H1 (cell line): ENCODE results near the gene OR2Y1. TPM values are rescaled to one million over a fixed set of nuclear protein-coding genes. Genes with fewer than 3 reads are reported as not detected.

Experiments
- EP300 ChIP-seq, 2 experiments: IDR thresholded peaks; 1 replicate in 1 of 2; 2 replicates in 1 of 2; pipeline ENCODE4 v1.6.1; 2011 to 2012; ENCODE audit warnings: low read depth in 2 of 2, low read length in 2 of 2, mild to moderate bottlenecking in 2 of 2, borderline replicate concordance in 1 of 2, inconsistent platforms in 1 of 2, moderate library complexity in 1 of 2
- YY1 ChIP-seq: IDR thresholded peaks from 2 replicates; pipeline ENCODE4 v1.6.1; 2011; ENCODE audit warnings: low read depth, mild to moderate bottlenecking, low read length
- polyA plus RNA-seq, 7 experiments: library from polyadenylated mRNA; depleted of rRNA in 3 of 7; stranded (reverse) in 5 of 7; unstranded in 2 of 7; fragments of >200 nt in 5 of 7; fragments of 200-250 nt in 2 of 7; gene quantifications; 1 replicate in 5 of 7; 2 replicates in 1 of 7; 4 replicates in 1 of 7; pipeline versions ENCODE4 v1.2.1 to v1.2.3, GENCODE V29; 2011 to 2013; ENCODE audit warnings: missing spikeins in 2 of 7, mixed read lengths in 2 of 7
- total RNA-seq: library from RNA; stranded (reverse); fragmentation: NEBNext Ultra II Directional; extraction: Animal tissue kit (Norgen Biotek cat#: 25700); gene quantifications from 2 replicates; pipeline ENCODE4 v1.2.1, GENCODE V29; 2021

Gene OR2Y1
- total and polyA plus RNA-seq, 2 of the 8 experiments (the other 6 are each of a cell fraction or from before 2014, with no cell fraction given) = not detected

DNA sequence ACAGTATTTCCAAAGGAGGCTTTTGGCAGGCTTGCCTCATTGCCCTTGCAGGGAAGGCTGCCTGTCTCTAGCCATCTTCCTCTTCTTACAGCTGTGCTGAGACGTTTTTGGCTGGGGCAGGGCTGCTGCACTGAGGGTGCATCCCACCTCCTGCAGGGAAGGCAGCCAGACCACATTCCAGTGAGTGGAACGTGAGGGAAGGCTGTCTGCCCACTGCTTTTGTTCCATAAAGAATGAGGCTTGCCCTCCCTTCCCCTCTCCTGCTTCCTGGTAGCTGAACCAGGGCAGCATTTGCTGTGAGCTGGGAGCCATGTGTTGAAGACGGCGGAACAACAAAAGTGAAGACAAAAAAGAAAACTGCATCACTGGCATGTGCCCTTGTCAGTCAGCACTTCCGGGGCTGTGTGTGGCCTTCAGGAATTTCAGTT, 46.0 kb upstream of the OR2Y1 start (continued):
- TF ChIP-seq EP300 (IDR thresholded peaks at IDR 0.05; ENCODE audit: borderline replicate concordance in 1 of 2, low read depth in 2 of 2, low read length in 2 of 2) = 0 out of 3 replicates have a peak, but pooled peaks of 1 of the 2 experiments have one; percentile 24
- TF ChIP-seq YY1 = peak; percentile 57
